Mononuclear cell (primary cell): ENCODE measurements around the gene C11orf42. TPM values are rescaled to one million over a fixed set of nuclear protein-coding genes. Genes with fewer than 3 reads are reported as not detected.

Source experiments
- H3K27me3 ChIP-seq: 2 replicates; pipeline ENCODE4 v1.6.0; 2011; ENCODE audit warnings: low read length, control low read depth; ENCODE audit not compliant: insufficient read depth
- H3K4me1 ChIP-seq: 2 replicates; pipeline ENCODE4 v1.5.1; 2011; ENCODE audit warnings: mild to moderate bottlenecking, low read length, control low read depth; ENCODE audit not compliant: insufficient read depth
- H3K4me3 ChIP-seq: 2 replicates; pipeline ENCODE4 v1.5.1; 2011; ENCODE audit warnings: mild to moderate bottlenecking, low read length, moderate library complexity
- H3K9me3 ChIP-seq: 2 replicates; pipeline ENCODE4 v1.5.1; 2011; ENCODE audit warnings: low read depth, mild to moderate bottlenecking, control low read depth, low read length
- total RNA-seq: library from RNA; depleted of rRNA; stranded (reverse); fragments of >200 nt; gene quantifications from one replicate; pipeline ENCODE4 v1.2.3, GENCODE V29; 2012

Gene C11orf42
- total RNA-seq, 1 donor, result not detected

DNA sequence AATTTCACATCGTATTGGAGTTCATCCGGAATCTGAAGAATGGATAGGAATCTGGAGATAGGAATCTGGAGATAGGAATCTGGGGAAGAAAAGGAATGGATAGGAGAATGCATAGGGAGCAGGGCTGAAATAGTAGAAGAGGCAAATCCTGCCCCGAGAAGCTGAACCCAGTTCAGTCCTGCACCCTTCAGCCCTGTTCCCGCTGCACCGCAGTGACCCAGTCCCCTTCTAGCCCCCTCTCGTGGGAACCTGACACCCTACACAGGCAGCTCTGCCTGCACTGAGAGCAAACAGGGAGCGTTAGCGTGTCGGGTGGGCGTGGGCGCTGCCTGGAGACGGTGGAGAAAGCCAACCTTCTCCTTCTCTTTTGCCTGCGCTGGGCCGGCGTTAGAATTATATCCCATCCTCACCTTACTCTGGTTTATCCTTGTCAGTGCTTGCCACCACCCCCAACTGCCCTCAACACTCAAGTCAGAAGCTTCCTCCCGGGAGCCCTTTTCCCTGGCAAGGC, 53.3 kb downstream of the C11orf42 start:
- no peaks in the 10 kb centered on the region for H3K9me3 ChIP-seq
- no peak overlapping the region for H3K4me3 ChIP-seq
- peaks cover 78% of the 10 kb centered on the region for H3K27me3 ChIP-seq
- peaks cover 15% of the 10 kb centered on the region for H3K4me1 ChIP-seq

GRCh38 chr11:6260207-6260726, 54.9 kb downstream of the C11orf42 start:
- no peak overlapping the region for H3K4me3 ChIP-seq
- peaks cover 93% of the 10 kb centered on the region for H3K27me3 ChIP-seq
- peaks cover 15% of the 10 kb centered on the region for H3K4me1 ChIP-seq
- H3K9me3 ChIP-seq, result no peaks in the 10 kb centered on the region

Other genes with a start within 250 kb of the C11orf42 start
- not detected for gene OR56A5, start 237.1 kb upstream of the C11orf42 start, total RNA-seq
- gene OR52L1, start 218.6 kb upstream of the C11orf42 start, total RNA-seq, result not detected
- gene OR56A4, start 198.6 kb upstream of the C11orf42 start, total RNA-seq, result not detected
- under 0.01 TPM for gene OR56A1, start 174.8 kb upstream of the C11orf42 start, total RNA-seq
- not detected for gene OR56B4, start 97.9 kb upstream of the C11orf42 start, total RNA-seq
- not detected for gene OR52B2, start 35.2 kb upstream of the C11orf42 start, total RNA-seq
- not detected for gene OR52W1, start 6.3 kb upstream of the C11orf42 start, total RNA-seq
- 27.6 TPM for gene FHIP1B, start 29.1 kb downstream of the C11orf42 start, total RNA-seq
- 0.21 TPM for gene CNGA4, start 33.5 kb downstream of the C11orf42 start, total RNA-seq
- not detected for gene CCKBR, start 54.3 kb downstream of the C11orf42 start, total RNA-seq
- gene CAVIN3, start 114.9 kb downstream of the C11orf42 start, total RNA-seq, result 1.8 TPM
- gene SMPD1, start 184.9 kb downstream of the C11orf42 start, total RNA-seq, result 21.1 TPM
- 57.1 TPM for gene APBB1, start 213.5 kb downstream of the C11orf42 start, total RNA-seq
- 0.31 TPM for gene HPX, start 235.4 kb downstream of the C11orf42 start, total RNA-seq